ENCODE measurements around the gene HAAO. TPM values are rescaled to one million over a fixed set of nuclear protein-coding genes. Genes with fewer than 3 reads are reported as not detected.

Gene HAAO
- total RNA-seq, 1 experiment from 2014 or later: 8.0 TPM

DNA sequence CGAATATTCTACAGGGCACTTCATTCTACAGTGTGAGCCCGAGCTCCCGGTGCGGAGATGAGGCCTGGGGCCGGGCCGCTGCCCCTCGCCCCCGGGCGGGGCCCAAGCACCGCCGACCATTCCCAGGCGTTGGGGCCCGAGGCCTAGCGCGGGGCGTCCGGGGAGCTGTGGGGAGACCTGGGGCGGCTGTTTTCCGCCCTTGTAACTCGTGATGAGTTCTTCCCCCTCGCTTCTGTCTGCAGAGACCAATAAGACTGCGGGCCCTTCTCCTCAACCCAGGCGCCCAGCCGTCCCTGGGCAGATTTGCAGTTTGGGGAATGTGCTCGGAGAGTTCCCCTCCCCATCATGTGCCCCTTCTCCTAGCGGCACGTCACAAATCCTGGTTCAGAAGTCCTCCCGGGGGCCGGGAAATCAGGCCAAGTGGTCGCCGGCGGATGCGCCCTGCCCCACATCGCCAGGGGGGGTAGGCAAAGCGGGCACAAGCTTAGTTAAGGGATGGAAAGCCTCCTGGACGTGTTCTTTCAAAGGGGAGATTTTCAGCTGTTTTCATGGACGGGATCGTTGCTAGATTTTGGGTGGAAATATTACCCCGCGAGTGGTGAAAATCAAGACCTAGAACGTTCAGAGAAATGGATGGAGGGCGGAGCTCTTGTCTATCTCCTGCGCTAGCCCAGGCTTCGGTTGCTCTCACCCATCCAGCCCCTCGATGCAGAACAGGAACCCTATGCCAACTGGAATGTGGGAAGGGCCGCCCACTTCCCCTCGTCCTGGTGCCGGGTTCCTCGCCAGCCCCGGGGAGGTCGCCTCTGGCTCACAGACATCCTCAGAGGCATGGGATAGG, 18.8 kb upstream of the HAAO start (continued):
- TF ChIP-seq ZSCAN18 (CRISPR knock-in tag; IDR thresholded peaks at IDR 0.05): no peak
- 0 out of 2 replicates have a peak, but pooled peaks have one; percentile 42 for TF ChIP-seq SP1 (CRISPR knock-in tag; conservative IDR thresholded peaks at IDR 0.05)
- TF ChIP-seq CBFB (CRISPR knock-in tag; IDR thresholded peaks at IDR 0.05; ENCODE audit: low read depth): no peak

- Mint-ChIP-seq H3K27me3 (ENCODE audit: low read depth) (peaks cover 8% of the 10 kb centered on the region), H3K4me3 (peak overlapping the region; percentile 96), H3K36me3 (peaks cover 13% of the 10 kb centered on the region), H3K4me1 (peaks cover 15% of the 10 kb centered on the region), H3K9me3 (peaks cover 16% of the 10 kb centered on the region), H3K27ac (peak overlapping the region; percentile 97)
- peak; percentile 73 for ATAC-seq
- CTCF ChIA-PET: interaction anchor here (0.6 to 5.4 kb wide), 16 partner anchors 10 to 957 kb away, joined by 3 to 70 read pairs (median 3); partner anchors contain the start of gene HAAO
- peak; percentile 93 for DNase-seq (ENCODE audit: low spot score)
- POLR2A ChIA-PET: interaction anchor here (0.6 to 2.5 kb wide), 4 partner anchors 10 to 104 kb away, joined by 3 to 15 read pairs (median 4); no protein-coding TSS in a partner anchor
- TF ChIP-seq PREB (CRISPR knock-in tag; IDR thresholded peaks at IDR 0.05; ENCODE audit: borderline replicate concordance): 0 out of 2 replicates have a peak, but pooled peaks have one; percentile 75
- TF ChIP-seq SP1 (CRISPR knock-in tag; conservative IDR thresholded peaks at IDR 0.05): peak; percentile 74
- TF ChIP-seq, protein P1, sequence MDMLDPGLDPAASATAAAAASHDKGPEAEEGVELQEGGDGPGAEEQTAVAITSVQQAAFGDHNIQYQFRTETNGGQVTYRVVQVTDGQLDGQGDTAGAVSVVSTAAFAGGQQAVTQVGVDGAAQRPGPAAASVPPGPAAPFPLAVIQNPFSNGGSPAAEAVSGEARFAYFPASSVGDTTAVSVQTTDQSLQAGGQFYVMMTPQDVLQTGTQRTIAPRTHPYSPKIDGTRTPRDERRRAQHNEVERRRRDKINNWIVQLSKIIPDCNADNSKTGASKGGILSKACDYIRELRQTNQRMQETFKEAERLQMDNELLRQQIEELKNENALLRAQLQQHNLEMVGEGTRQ (CRISPR knock-in tag; IDR thresholded peaks at IDR 0.05): no peak; the same call in 1 of the 2 replicates
- no peak for TF ChIP-seq NR2C2 (CRISPR knock-in tag; IDR thresholded peaks at IDR 0.05)
- TF ChIP-seq TEAD1 (CRISPR knock-in tag; IDR thresholded peaks at IDR 0.05): no peak; the same call in 1 of the 2 replicates
- TF ChIP-seq FOXP1 (CRISPR knock-in tag; IDR thresholded peaks at IDR 0.05; ENCODE audit: borderline replicate concordance): peak; percentile 85; the same call in 1 of the 2 replicates
- TF ChIP-seq EMX1 (CRISPR knock-in tag; IDR thresholded peaks at IDR 0.05): no peak
- no peak for TF ChIP-seq ZNF425 (CRISPR knock-in tag; conservative IDR thresholded peaks at IDR 0.05)
- TF ChIP-seq, protein P2, sequence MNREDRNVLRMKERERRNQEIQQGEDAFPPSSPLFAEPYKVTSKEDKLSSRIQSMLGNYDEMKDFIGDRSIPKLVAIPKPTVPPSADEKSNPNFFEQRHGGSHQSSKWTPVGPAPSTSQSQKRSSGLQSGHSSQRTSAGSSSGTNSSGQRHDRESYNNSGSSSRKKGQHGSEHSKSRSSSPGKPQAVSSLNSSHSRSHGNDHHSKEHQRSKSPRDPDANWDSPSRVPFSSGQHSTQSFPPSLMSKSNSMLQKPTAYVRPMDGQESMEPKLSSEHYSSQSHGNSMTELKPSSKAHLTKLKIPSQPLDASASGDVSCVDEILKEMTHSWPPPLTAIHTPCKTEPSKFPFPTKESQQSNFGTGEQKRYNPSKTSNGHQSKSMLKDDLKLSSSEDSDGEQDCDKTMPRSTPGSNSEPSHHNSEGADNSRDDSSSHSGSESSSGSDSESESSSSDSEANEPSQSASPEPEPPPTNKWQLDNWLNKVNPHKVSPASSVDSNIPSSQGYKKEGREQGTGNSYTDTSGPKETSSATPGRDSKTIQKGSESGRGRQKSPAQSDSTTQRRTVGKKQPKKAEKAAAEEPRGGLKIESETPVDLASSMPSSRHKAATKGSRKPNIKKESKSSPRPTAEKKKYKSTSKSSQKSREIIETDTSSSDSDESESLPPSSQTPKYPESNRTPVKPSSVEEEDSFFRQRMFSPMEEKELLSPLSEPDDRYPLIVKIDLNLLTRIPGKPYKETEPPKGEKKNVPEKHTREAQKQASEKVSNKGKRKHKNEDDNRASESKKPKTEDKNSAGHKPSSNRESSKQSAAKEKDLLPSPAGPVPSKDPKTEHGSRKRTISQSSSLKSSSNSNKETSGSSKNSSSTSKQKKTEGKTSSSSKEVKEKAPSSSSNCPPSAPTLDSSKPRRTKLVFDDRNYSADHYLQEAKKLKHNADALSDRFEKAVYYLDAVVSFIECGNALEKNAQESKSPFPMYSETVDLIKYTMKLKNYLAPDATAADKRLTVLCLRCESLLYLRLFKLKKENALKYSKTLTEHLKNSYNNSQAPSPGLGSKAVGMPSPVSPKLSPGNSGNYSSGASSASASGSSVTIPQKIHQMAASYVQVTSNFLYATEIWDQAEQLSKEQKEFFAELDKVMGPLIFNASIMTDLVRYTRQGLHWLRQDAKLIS (CRISPR knock-in tag; IDR thresholded peaks at IDR 0.05; ENCODE audit: borderline replicate concordance): no peak
- TF ChIP-seq FOXK1 (CRISPR knock-in tag; IDR thresholded peaks at IDR 0.05): peak; percentile 62; the same call in 1 of the 2 replicates
- TF ChIP-seq ESRRA (CRISPR knock-in tag; IDR thresholded peaks at IDR 0.05; ENCODE audit: borderline replicate concordance): no peak; the same call in 1 of the 2 replicates
- no peak for TF ChIP-seq ZNF532 (CRISPR knock-in tag; IDR thresholded peaks at IDR 0.05; ENCODE audit: borderline replicate concordance)
- no peak for TF ChIP-seq ZNF423 (CRISPR knock-in tag; IDR thresholded peaks at IDR 0.05)
- TF ChIP-seq MYBL2 (CRISPR knock-in tag; IDR thresholded peaks at IDR 0.05): peak; percentile 42
- TF ChIP-seq ZNF219 (CRISPR knock-in tag; IDR thresholded peaks at IDR 0.05; ENCODE audit: borderline replicate concordance): peak; percentile 33; the same call in 1 of the 2 replicates
These were observed 18.0 kb upstream of the HAAO start for GRCh38 chr2:42810121-42810970.

All from WTC11 (cell line).